Urothelium cell line (cell line): ENCODE results near the gene ZDHHC11B.

Source experiments
- DNase-seq: peaks from one replicate; pipeline ENCODE4 v3.0.0; 2011; ENCODE audit warnings: low spot score, mixed read lengths
- FAIRE-seq: peaks from 2 replicates; lab custom pipeline; 2011; peaks lifted over from hg19 to GRCh38; lab: Jason Lieb, UNC

ZDHHC11B gene

DNA sequence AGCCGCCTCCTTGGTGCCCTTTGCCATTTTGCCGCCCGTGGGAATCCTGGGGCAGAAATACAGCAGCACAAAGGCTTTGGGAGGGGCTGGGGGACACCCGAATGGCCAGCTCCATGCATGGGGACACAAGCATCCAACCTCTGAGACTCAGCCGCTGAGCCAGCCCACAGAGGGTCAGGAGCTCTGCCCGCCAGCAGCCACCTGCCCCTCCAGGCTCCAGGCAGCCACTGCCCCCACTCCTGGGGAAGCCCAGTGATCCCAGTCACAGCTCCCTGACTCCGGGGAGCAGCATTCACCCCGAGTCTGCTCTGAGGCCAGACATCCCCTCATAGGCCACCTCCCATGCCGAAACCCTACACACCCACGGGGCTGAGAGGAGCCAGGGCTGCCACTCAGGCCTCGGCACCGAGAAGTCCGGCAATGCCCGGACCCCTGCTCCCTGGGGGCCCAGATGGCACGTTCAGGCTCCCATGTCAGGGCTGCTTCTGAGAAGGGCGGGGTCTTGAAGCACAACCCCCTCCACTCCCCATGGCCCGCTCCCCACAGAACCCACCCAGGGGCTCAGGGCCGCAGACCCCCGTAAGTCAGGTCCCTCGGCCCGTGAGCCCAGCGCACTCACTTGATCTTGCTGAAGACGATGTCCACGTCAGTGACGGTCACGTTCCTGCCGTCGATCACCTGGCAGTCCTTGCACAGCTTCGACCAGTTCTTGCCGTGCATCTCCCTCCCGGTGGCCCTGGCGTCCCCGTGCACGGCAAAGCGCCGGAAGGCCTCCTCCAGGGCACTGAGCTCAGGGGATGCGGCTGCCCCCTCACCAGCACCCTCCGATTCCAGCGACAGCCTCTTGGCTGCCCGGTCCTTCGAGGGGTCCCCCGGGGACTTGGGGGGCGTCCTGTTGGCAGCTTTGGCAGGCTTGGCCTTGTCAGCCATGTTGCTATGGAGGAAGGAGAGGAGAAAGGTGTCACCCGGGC lies 107.1 kb downstream of the ZDHHC11B start:
- DNase-seq (no peak), FAIRE-seq (no peak)

DNA sequence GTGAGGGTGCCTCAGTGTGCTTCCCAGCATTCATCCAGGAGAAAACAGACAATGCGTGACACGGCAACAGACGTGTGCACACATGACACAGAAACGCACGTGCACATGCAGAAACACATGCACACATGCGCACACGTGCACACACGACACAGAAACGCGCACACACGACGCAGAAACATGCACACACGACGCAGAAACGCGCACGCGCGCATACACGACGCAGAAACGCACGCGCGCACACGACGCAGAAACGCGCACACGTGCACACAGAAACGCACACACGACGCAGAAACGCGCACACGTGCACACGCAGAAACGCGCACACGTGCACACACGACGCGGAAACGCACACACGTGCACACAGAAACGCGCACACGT lies 107.8 kb downstream of the ZDHHC11B start:
- DNase-seq (no peak), FAIRE-seq (peak; percentile 97)

DNA sequence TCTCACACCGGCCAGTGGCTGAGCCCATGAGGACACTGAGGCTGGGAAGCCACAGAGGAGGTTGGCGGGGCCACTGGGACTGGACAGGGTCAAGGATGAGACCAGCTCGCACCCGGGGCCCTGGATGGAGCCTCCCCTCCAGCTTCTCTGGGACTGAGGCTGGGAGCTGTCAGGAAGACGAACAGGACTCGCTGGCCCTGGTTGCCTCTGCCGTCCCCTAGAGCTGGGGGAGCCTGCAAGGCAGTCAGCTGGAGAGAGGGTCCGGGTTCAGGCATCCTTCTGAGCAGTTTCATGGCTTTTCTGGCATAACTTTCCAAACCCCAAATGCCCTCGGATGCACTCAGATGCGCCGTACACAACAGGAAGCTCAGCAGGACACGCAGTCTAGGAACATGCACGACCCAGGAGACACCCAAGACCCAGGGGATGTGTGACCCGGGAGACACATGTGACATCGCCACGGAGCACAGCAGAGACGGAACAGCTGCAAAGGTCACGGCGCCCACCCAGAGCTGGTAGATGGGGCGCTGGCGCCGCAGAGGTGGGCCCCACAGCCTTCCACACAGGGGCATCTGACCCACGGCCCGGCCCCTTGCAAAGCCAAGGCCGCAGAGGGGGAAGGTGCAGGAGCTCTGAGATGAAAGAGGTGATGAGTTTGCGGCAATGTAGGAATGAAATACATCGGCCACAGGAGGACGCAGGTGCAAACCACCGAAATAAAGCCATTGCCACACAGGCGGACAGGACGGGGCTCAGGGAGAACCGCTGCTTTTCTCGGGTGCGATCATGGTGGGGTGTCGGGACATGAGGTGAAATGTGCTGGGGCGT lies 108.4 kb downstream of the ZDHHC11B start:
- FAIRE-seq = peak; percentile 17
- DNase-seq = no peak

DNA sequence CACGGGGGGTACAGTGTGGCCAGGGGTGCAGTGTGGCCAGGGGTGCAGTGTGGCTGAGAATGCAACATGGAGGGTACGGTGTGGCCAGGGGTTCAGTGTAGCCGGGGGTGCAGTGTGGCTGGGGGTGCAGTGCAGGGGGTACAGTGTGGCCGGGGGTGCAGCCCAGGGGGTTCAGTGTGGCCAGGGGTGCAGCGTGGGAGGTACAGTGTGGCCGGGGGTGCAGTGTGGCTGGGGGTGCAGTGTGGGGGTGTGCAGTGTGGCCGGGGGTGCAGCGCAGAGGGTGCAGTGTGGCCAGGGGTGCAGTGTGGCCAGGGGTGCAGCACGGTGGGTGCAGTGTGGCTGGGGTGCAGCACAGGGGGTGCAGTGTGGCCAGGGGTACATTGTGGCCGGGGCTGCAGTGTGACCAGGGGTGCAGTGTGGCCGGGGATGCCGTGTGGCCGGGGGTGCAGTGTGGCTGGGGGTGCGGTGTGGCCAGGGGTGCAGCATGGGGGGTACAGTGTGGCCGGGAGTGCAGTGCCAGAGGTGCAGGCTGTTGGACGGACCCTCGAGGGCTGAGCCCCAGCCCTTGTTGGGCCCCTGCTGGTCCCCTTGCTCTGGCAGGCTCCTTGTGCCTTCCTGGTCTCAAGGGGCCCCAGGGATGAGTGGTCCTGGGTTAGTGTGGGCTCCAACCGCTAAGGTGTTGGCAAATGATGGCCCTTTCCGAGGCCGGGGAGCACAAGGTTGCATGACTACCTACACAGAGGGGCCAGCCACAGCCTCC lies 109.2 kb downstream of the ZDHHC11B start:
- no peak for FAIRE-seq
- DNase-seq = no peak

DNA sequence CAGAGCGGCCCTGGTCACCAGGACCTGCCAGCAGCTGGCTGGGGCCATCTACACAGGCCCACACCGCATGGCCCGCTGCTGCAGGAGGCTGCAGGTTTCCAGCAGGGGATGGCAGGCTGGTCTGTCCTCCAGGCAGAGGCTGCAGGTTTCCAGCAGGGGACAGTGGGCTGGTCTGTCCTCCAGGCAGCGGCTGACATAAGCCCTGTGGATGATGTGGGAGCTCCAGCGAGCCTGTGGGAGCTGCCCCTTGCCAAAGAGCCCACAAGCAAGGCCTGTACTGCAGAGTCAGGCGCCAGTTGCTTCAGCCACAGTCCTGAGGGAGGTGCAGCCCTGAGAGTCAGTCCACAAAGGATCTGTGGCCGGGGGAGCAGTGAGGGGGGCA lies 109.9 kb downstream of the ZDHHC11B start:
- DNase-seq (peak; percentile 45), FAIRE-seq (no peak)

DNA sequence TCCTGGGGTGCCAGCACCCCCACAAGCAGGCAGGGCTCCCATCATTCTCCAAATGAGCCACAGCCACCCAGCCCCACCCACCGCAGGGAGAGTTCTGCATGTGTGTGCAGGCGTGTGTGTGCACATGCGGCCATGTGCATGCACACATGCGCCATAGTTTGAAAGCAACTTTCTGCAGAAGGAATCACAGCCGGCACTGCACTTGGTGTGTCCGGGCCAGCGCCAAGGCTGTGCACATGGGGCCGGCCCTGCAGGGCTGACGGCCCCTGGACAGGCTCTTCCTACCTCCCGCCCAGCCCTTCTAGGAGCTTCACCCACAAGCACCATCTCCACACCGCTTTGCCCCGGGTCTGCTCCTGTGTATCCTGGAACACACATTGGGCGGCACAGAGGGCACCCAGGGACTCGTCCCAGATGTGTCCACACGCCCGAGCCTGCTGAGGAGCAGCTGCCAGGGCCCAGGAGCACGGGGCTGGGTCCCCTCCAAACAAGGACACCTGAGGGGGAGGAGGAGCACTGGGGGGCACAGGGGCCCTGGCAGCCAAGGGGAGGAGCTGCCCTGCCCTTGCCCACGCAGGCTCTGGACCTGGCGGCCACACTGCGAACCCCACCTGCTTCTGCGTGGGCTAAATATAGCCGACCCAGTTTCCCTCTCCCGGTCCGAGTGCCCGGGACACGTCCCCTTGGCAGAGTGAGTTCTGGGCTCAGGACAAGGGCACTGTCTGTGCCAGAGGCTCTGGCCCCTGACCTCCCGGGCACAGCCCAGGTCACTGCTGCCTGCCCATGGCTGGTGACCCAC lies 110.5 kb downstream of the ZDHHC11B start:
- DNase-seq (no peak), FAIRE-seq (no peak)

DNA sequence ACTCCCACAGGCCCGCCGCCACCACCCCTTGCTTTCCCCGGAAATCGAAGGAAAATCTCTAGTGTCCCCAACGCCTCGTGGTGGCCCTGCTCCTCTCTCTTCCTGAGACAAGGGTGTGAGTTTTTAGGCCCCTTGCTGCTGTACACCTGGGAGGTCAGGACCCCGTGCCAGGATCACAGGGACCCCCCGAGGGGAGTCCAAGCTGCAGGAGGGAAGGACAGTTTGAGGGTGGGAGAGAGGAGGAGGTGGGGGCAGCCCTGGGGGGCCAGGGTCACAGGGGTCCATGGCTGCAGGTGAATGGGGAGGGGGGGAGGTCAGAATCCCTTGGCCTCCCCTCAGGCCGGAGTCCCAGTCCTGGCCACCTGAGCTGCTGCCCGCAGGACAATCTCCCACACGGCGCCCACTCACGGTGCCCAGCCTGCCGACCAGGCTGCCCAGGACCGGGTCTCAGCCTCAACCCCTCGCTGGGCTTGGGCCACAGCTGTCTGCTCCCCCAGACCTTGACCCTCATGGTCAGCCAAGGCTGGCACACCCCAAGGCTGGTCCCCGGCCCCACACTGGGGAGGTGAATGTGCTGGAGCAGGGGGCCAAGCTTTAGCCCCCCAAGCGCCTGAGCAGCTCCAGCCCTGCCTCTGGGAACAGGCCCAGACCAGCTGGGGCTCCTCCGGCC lies 111.2 kb downstream of the ZDHHC11B start:
- FAIRE-seq (no peak), DNase-seq (no peak)

DNA sequence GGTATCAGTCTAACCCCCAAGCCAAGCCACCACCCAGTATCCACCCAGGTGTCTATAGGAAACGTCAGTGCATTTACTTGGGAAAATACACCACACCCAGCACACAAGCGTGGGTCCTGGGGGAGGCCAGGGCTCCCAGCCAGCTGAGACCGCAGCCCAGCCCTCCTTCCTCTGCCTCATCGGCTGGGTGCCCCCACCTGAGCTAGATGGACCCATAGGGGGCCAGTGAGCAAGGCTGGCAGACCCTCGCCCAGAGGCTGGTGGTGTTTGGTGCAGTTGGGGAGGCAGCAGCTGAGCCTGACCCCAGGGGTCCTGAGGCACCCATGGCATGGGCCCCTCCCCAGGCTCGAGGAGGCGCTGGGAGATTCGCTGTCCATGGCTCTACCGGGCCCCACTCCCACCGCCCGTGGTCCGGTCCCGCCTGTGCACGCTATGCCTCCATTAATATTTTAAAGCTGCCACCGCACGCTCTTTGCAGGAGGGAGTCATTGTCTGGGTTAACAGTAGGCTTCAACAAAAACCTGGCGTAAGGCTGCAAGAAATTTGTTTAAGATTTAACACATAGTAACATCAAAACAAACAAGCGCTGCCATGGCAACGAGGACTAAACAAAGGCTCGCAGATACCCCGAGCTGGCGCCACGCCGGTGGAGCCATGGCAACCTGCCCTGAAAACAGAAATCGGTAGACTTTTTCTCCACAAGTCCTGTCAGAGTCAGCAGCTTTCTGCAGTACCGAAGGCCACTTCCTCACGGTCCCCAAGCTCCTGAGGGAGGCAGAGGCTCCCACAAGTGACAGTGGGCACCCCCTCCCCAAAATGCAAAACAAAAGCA lies 112.0 kb downstream of the ZDHHC11B start:
- DNase-seq (peak; percentile 77), FAIRE-seq (no peak)

DNA sequence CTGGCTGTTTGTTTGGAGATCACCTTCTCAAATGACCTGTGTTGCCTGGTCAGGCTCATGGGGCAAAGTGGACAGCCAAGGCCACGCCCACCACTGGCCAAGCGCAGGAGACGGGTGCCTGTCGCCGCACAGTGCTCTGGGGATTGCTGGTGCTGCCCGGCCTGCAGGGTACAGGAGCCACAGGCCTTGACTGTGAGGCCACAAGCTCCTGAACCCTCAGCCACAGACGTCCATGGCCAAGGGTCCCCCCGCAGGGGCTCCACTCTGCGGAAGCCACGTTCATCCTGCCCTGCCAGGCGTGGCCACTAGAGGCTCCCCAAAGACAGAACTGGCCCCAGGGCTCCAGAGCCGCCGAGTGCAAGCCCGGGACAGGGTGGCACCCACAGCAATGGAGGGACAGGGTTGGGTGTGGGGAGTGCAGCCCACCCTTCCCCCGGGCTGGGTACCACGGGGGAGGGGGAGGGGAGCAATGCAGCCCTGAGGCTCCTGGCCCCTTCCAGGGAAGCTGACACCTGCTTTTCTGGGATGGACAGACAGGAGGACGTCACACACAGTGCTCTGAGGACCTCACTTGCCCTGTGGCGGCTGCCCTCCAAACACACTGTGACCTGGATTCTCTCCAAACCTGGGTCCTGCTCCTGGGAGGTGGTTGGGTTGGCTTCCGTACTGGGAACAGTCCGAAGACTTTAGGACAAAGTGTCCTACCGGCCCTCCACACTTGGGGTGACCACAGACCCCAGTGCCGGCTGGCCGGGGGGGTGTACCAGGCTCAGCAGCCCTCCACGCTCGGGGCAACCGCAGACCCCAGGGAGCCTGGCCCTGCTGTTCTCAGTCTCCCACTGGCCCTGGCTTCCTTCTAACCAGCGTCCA lies 112.8 kb downstream of the ZDHHC11B start:
- DNase-seq (peak; percentile 79), FAIRE-seq (peak; percentile 77)

DNA sequence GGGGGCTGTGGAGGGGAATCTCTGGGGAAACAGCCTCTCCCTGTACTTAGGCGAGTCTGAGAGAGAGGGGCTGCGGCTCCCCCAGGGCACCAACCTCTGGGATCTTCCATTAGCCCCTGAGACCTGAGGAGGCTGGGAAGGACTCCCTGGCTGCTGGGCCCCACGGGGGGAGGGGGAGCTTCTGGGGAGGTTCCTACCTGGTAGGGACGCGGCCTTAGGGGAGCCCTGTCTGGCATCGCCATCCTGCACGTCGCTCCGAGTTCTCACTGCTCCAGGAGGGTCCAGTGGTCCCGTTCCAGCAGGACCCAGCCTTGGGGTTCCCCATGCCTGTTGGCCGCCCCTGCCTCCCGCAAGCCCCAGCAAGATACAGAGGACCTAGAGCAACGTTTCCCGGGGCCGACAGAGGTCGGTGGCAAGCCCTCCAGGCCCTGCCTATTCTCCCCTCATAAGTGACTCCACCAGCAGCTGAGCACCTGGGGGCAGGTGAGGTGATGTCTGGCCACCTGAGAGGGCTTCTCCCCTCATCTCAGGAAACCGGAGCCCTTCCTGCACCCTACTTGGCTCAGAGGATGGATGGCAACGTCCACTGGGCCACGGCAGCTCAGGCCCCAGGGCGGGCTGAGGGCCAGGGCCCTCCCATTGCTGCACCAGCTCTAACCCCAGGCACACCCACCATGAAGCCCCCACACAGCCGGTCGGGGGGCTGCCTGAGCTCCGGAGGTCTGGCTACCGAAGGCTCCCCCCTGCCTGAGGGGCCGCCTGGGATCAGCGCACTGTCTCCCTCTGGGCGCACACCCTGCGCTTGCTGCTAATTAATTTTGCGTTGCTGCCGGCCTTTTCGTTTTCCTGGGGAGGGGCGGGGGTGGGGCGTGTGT lies 113.9 kb downstream of the ZDHHC11B start:
- DNase-seq (no peak), FAIRE-seq (no peak)

DNA sequence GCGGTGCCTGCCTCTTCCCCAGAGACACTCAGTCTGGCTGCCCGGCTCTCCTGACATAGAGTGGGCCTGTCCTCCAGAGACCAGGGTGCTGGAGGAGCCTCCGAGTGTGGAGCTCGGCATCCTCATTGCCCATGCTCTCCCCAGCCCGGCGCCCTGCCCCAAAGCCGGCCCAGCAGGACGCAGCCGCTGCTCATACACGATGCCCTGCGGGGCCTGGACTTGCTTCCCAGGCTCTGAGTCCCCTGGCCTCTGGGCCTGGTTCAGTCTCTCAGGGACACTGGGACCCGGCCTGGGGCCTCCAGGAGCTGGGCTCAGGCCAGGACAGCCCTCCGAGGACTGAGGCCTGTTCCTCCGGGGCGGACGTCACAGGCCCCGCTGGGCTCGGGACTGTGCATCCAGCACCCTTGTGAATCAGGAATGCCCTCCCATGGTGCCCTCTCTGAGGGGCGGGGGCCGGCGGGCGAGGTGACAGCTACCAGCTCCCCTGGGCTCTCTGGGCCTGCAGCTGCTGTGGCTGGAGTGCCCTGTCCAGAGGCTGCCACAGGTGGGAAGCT lies 114.6 kb downstream of the ZDHHC11B start:
- no peak for FAIRE-seq
- DNase-seq = no peak

DNA sequence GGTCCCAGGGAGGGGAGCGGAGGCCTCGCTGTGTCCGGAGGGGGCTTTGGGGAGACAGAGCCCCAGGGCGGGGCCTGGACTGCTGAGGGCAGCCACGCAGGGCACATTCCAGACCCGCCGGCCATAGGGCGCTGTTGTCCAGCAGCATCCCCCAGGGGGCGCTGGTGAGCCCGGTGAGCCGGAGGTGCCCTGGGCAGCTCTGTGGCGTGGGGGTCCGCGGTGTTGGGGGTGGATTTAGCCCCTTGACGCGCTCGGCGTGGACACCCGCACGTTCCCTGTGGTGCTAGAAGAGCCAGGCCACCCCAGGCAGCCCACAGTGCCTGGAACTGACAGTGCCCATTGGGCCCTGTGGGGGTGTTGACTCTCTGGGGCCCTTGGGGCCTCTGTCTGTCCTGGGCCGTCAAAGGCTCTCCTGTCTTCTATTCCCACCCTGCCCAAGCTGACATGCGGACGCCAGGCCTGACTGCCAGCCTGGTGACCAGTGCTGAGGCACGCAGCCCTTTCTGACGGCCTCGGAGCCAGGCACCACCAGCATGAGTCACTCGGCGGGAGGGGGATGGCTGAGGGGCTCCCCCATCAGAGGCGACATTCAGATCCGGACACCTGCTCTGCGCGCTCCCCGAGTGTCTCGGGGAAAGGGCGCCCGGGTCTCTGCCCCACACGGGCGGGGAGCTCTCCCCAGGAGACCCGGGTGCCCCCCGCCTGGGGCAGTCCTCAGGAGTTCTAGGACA lies 115.3 kb downstream of the ZDHHC11B start:
- FAIRE-seq (peak; percentile 44), DNase-seq (peak; percentile 67)

DNA sequence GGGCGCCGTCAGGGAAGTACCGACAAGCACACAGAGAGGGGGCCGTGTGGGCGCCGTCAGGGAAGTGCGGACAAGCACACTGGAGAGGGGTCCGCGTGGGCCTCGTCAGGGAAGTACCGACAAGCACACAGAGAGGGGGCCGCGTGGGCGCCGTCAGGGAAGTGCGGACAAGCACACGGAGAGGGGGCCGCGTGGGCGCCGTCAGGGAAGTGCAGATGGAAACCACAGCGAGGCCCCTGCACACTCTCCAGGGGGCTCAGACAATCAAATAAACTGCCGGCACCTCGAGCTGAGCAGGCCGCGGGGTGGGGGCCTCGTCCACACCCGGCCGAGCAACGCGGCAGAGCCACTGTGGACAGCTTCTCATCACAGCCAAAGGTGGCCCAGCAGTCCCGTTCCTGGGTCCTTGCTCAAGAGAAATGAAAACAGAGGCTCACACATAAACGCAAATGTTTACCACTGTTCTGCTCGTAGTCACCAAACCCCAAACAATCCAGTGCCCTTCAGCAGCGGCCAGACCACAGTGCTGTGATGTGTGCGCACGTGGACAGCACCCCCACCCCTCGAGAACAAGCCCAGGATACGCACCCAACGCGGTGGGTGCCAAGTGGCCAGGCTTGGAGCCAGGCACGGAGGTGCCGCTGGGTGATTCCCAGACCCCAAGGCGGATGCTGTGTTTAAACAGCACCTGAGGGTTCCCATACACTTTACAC lies 116.1 kb downstream of the ZDHHC11B start:
- FAIRE-seq = peak; percentile 46

DNA sequence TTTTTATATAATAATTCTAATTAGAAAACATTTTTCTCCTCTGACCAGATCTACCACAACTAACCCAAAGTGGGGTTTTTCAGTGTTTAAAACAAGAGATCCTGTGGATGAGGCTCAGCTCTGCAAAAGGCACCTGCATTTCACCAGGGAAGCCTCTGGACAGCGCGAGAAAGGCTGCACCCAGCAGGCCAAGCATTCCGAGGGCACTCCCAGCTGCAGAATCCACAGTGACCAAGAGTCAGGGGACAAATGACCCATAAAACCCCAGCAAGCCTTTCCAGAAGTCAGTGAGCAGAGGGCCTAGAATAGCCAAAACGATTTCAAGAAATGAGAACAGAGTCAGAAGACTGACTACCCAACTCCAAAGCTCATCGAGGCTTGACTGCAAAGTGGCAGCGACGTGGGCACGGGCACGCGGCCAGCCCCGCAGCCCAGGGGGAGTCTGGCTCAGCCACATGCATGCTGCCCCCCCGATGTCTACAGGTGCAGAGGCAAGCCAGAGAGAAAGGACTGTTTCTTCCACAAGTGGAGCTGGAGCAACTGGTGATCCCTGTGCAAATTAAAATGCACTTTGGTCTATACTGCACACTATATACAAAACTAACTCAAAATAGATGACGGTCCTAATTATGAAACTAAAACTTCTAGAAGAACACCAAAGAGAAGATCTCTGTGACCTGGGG lies 117.6 kb downstream of the ZDHHC11B start:
- no peak for FAIRE-seq
- no peak for DNase-seq

More for the DNA sequence above, 116.1 kb downstream of the ZDHHC11B start:
- no peak for DNase-seq
